H9 (cell line): Measurements from ENCODE around the gene ACOX3. TPM values are rescaled to one million over a fixed set of nuclear protein-coding genes. Genes with fewer than 3 reads are reported as not detected.

Source experiments
- DNase-seq: peaks from one replicate; pipeline ENCODE4 v3.0.0-alpha.2; 2017
- H2AFZ ChIP-seq: one replicate; pipeline ENCODE4 v1.6.1; 2013; ENCODE audit warnings: mild to moderate bottlenecking, low read length, control low read depth, moderate library complexity
- H2AK5ac ChIP-seq: 2 replicates; pipeline ENCODE4 v1.6.1; 2013; ENCODE audit warnings: low read length, control low read depth, mixed read lengths; ENCODE audit not compliant: insufficient read length
- H2BK120ac ChIP-seq: one replicate; pipeline ENCODE4 v1.6.1; 2013; ENCODE audit warnings: low read depth, mild to moderate bottlenecking, low read length, control low read depth, inconsistent platforms; ENCODE audit not compliant: poor library complexity, severe bottlenecking
- H2BK12ac ChIP-seq: 2 replicates; pipeline ENCODE4 v1.6.1; 2013; ENCODE audit warnings: low read length, control low read depth, mixed read lengths, low read depth; ENCODE audit not compliant: insufficient read length
- H2BK15ac ChIP-seq: 2 replicates; pipeline ENCODE4 v1.6.1; 2013; ENCODE audit warnings: low read depth, low read length, control low read depth
- H2BK20ac ChIP-seq: one replicate; pipeline ENCODE4 v1.6.1; 2013; ENCODE audit warnings: low read depth, mild to moderate bottlenecking, low read length, control low read depth, inconsistent platforms; ENCODE audit not compliant: poor library complexity, severe bottlenecking
- H2BK5ac ChIP-seq: 2 replicates; pipeline ENCODE4 v1.6.1; 2013; ENCODE audit warnings: low read length, control low read depth, mixed read lengths; ENCODE audit not compliant: insufficient read length
- H3K14ac ChIP-seq: 2 replicates; pipeline ENCODE4 v1.6.1; 2013; ENCODE audit warnings: low read length, control low read depth; ENCODE audit not compliant: insufficient read depth
- H3K18ac ChIP-seq: 2 replicates; pipeline ENCODE4 v1.6.1; 2013; ENCODE audit warnings: low read depth, mild to moderate bottlenecking, mixed read lengths, low read length, control low read depth; ENCODE audit not compliant: insufficient read length
- H3K23ac ChIP-seq: 2 replicates; pipeline ENCODE4 v1.6.1; 2013; ENCODE audit warnings: low read length, control low read depth, mixed read lengths, low read depth; ENCODE audit not compliant: insufficient read length
- H3K23me2 ChIP-seq: 2 replicates; pipeline ENCODE4 v1.6.1; 2013; ENCODE audit warnings: low read depth, mild to moderate bottlenecking, mixed read lengths, low read length, control low read depth; ENCODE audit not compliant: insufficient read length, poor library complexity, severe bottlenecking
- H3K27ac ChIP-seq: 2 replicates; pipeline ENCODE4 v1.5.1; 2013; ENCODE audit warnings: low read length, control low read depth, mixed read lengths, low read depth; ENCODE audit not compliant: insufficient read length
- H3K27me3 ChIP-seq: 2 replicates; pipeline ENCODE4 v1.6.1; 2013; ENCODE audit warnings: low read length, control low read depth, inconsistent platforms; ENCODE audit not compliant: insufficient read depth
- H3K4ac ChIP-seq: 2 replicates; pipeline ENCODE4 v1.6.1; 2013; ENCODE audit warnings: low read depth, mild to moderate bottlenecking, control low read depth, inconsistent platforms, low read length, moderate library complexity
- H3K4me1 ChIP-seq: 2 replicates; pipeline ENCODE4 v1.6.1; 2013; ENCODE audit warnings: low read length, control low read depth, inconsistent platforms; ENCODE audit not compliant: insufficient read depth
- H3K4me2 ChIP-seq: 2 replicates; pipeline ENCODE4 v1.6.1; 2013; ENCODE audit warnings: low read length, control low read depth, mixed read lengths; ENCODE audit not compliant: insufficient read length, insufficient read depth
- H3K56ac ChIP-seq: 2 replicates; pipeline ENCODE4 v1.6.1; 2013; ENCODE audit warnings: low read depth, mild to moderate bottlenecking, mixed read lengths, low read length, control low read depth; ENCODE audit not compliant: insufficient read length
- H3K79me1 ChIP-seq: 2 replicates; pipeline ENCODE4 v1.6.1; 2013; ENCODE audit warnings: low read depth, mild to moderate bottlenecking, moderate library complexity, low read length, control low read depth, inconsistent platforms; ENCODE audit not compliant: insufficient read depth, poor library complexity, severe bottlenecking
- H3K79me2 ChIP-seq: 2 replicates; pipeline ENCODE4 v1.6.1; 2013; ENCODE audit warnings: low read length, control low read depth, inconsistent platforms; ENCODE audit not compliant: insufficient read depth
- H3K9ac ChIP-seq: 2 replicates; pipeline ENCODE4 v1.6.1; 2013; ENCODE audit warnings: low read length, control low read depth, mixed read lengths; ENCODE audit not compliant: insufficient read length; ENCODE audit errors: extremely low read depth
- H3K9me3 ChIP-seq: one replicate; pipeline ENCODE4 v1.6.1; 2013; ENCODE audit warnings: low read depth, low read length, inconsistent platforms; ENCODE audit not compliant: control insufficient read depth
- H3T11ph ChIP-seq: one replicate; pipeline ENCODE4 v1.6.1; 2013; ENCODE audit warnings: mild to moderate bottlenecking, low read length, control low read depth, inconsistent platforms
- H4K20me1 ChIP-seq: one replicate; pipeline ENCODE4 v1.6.1; 2013; ENCODE audit not compliant: control insufficient read depth, insufficient read length, insufficient read depth
- H4K5ac ChIP-seq: 2 replicates; pipeline ENCODE4 v1.6.1; 2013; ENCODE audit warnings: low read depth, mild to moderate bottlenecking, mixed read lengths, low read length, control low read depth; ENCODE audit not compliant: insufficient read length
- H4K8ac ChIP-seq: replicated peaks from 2 replicates; pipeline ENCODE4 v1.6.1; 2013; ENCODE audit warnings: low read length, control low read depth, mixed read lengths, low read depth; ENCODE audit not compliant: insufficient read length
- H4K91ac ChIP-seq: 2 replicates; pipeline ENCODE4 v1.6.1; 2013; ENCODE audit warnings: low read depth, mild to moderate bottlenecking, moderate library complexity, mixed read lengths, low read length, control low read depth; ENCODE audit not compliant: insufficient read length
- H3K27ac Mint-ChIP-seq, 3 experiments: 2 replicates in 2 of 3; 3 replicates in 1 of 3; pipeline ENCODE4 v1.8.0; 2020 to 2021; ENCODE audit warnings: mixed read lengths in 3 of 3, mild to moderate bottlenecking in 1 of 3, moderate library complexity in 1 of 3
- H3K27me3 Mint-ChIP-seq: 2 replicates; pipeline ENCODE4 v1.8.0; 2021; ENCODE audit warnings: low read depth, mild to moderate bottlenecking, moderate library complexity, mixed read lengths
- H3K36me3 Mint-ChIP-seq, 3 experiments: 2 replicates in 2 of 3; 3 replicates in 1 of 3; pipeline ENCODE4 v1.8.0; 2020 to 2021; ENCODE audit warnings: low read depth in 3 of 3, mixed read lengths in 3 of 3; ENCODE audit not compliant: insufficient read depth in 1 of 3
- H3K4me1 Mint-ChIP-seq, 2 experiments: 2 replicates each; pipeline ENCODE4 v1.8.0; 2020; ENCODE audit warnings: mixed read lengths in 2 of 2
- H3K4me3 Mint-ChIP-seq, 2 experiments: 2 replicates in 1 of 2; 3 replicates in 1 of 2; pipeline ENCODE4 v1.8.0; 2020 to 2021; ENCODE audit warnings: mild to moderate bottlenecking in 2 of 2, mixed read lengths in 2 of 2, moderate library complexity in 1 of 2
- H3K9me3 Mint-ChIP-seq, 2 experiments: 2 replicates in 1 of 2; 3 replicates in 1 of 2; pipeline ENCODE4 v1.8.0; 2020; ENCODE audit warnings: mild to moderate bottlenecking in 2 of 2, mixed read lengths in 2 of 2, moderate library complexity in 1 of 2
- WGBS: extraction: QIAGEN DNeasy Blood & Tissue Kit; methylation state at CpG from one replicate; pipeline ENCODE4 v1.1.7; 2013; ENCODE audit warnings: missing lambda C conversion rate, low lambda C conversion rate, mixed read lengths; ENCODE audit not compliant: insufficient read length; ENCODE audit errors: extremely low coverage; 5-methylcytosine and 5-hydroxymethylcytosine counted together
- total RNA-seq: library from RNA; stranded (reverse); gene quantifications from 2 replicates; pipeline ENCODE4 v1.2.1, GENCODE V29; 2021
- TF ChIP-seq, protein P1 (sequence below): fragments of 200-600 bp; sonication (generic); conservative IDR thresholded peaks from 3 replicates; pipeline ENCODE4 v1.8.0; 2021; ENCODE audit warnings: antibody characterized with exemption, mild to moderate bottlenecking

The ACOX3 gene
- total RNA-seq, 1 experiment from 2014 or later, result 13.8 TPM

DNA sequence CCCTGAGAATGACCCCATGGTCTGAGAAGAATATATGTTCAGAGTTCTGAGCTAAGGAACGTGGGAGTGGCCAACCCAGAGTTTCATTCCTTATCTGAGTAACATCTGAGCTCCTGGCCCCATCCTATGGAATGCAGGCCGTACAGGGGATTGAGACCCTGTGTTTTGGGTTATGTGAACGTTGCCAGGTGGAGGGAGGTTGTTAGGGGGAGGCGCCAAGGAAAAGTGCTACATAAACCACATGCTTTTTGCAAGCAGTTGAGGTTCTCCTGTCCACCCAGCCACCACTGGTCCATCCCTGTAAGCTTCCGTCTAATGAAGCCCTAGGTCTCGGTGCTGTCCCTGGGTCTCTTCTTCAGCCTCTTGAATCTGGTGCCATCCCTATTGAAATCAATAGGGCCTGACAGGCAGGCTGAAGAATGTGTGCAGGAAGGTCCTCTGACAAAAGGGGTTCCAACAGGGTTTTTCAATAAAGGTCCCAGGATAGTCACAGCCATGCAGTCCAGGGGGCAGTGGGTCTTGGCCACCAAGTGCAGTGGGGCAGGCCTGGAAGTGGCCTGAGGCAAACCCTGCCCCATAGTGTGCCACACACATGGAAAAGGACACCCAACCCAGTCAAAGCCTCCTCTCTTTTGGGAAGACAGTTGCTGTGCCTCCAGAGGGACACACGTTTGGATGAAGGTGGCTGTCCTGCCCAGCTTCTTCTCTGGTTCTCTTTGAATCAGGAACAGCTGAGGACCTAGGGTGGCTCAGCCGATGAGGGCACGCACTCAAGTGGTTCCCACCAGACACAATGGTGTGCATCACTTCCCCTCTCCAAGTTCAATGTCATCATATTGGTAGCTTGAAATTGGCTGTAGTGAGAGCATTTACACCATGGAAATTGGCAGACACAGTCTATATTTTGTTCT lies 117.5 kb downstream of the ACOX3 start:
- Histone ChIP-seq H3K23ac (no peak overlapping the region), H3K27ac (no peak overlapping the region), H2AK5ac (no peak overlapping the region), H2BK120ac (no peak overlapping the region), H2BK15ac (no peak overlapping the region), H2BK5ac (no peak overlapping the region), H3K18ac (no peak overlapping the region), H4K5ac (no peak overlapping the region), H4K8ac (no peak overlapping the region), H3K79me1 (no peaks in the 10 kb centered on the region), H4K20me1 (no peaks in the 10 kb centered on the region), H3K9me3 (no peaks in the 10 kb centered on the region), H4K91ac (no peak overlapping the region), H3K4me1 (no peaks in the 10 kb centered on the region), H2BK20ac (no peak overlapping the region), H3K27me3 (no peaks in the 10 kb centered on the region), H3K4me2 (no peak overlapping the region), H3K56ac (no peak overlapping the region), H3K23me2 (no peaks in the 10 kb centered on the region), H3K79me2 (no peaks in the 10 kb centered on the region), H3K14ac (no peak overlapping the region; the same call in 1 of the 2 replicates), H3T11ph (no peak overlapping the region), H2AFZ (no peak overlapping the region), H3K4ac (no peak overlapping the region), H2BK12ac (no peak overlapping the region), H3K9ac (no peak overlapping the region)
- peaks cover 0 to 13% of the 10 kb centered on the region in 2 experiments; a peak in 2 of 5 replicates for H3K9me3 Mint-ChIP-seq
- DNase-seq, result peak; percentile 16
- WGBS, result no CpG with 5 or more reads among the region's 9 CpGs
- no peaks in the 10 kb centered on the region for H3K36me3 Mint-ChIP-seq
- H3K27ac Mint-ChIP-seq, result no peak overlapping the region; a peak in 1 of 7 replicates
- peaks cover 11% of the 10 kb centered on the region for H3K27me3 Mint-ChIP-seq
- H3K4me3 Mint-ChIP-seq, result no peak overlapping the region
- TF ChIP-seq, protein P1, sequence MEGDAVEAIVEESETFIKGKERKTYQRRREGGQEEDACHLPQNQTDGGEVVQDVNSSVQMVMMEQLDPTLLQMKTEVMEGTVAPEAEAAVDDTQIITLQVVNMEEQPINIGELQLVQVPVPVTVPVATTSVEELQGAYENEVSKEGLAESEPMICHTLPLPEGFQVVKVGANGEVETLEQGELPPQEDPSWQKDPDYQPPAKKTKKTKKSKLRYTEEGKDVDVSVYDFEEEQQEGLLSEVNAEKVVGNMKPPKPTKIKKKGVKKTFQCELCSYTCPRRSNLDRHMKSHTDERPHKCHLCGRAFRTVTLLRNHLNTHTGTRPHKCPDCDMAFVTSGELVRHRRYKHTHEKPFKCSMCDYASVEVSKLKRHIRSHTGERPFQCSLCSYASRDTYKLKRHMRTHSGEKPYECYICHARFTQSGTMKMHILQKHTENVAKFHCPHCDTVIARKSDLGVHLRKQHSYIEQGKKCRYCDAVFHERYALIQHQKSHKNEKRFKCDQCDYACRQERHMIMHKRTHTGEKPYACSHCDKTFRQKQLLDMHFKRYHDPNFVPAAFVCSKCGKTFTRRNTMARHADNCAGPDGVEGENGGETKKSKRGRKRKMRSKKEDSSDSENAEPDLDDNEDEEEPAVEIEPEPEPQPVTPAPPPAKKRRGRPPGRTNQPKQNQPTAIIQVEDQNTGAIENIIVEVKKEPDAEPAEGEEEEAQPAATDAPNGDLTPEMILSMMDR, result no peak
- peaks cover 0 to 7% of the 10 kb centered on the region in 2 experiments; a peak in 2 of 4 replicates for H3K4me1 Mint-ChIP-seq
